ENCODE data around the gene NFXL1.

The NFXL1 gene

DNA sequence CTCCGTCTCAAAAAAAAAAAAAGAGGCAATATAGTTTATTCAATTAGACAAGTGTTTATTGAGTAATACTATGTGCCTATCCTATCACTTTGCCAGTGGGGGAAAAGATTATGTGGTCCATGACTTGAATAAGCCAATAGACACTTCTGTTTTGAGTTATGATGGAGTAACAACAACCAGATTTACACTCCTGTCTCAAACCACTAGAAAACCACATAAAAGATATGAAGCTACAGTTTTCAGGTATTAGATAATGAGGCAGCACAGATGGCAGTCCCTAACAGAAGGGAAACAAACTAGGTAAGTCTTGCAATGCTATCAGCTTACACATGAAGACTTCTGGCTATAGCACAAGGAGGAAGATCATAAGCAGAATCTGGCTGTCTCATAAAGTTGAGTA is 22.5 kb downstream of the NFXL1 start:
- no peak for DNase-seq (ENCODE audit: low read depth)

- DNase-seq (ENCODE audit: low read depth), result no peak
Measured at GRCh38 chr4:47882228-47882627, 32.2 kb downstream of the NFXL1 start.

- DNase-seq (ENCODE audit: low read depth), result no peak
Measured at GRCh38 chr4:47879458-47879857, 34.9 kb downstream of the NFXL1 start.

DNA sequence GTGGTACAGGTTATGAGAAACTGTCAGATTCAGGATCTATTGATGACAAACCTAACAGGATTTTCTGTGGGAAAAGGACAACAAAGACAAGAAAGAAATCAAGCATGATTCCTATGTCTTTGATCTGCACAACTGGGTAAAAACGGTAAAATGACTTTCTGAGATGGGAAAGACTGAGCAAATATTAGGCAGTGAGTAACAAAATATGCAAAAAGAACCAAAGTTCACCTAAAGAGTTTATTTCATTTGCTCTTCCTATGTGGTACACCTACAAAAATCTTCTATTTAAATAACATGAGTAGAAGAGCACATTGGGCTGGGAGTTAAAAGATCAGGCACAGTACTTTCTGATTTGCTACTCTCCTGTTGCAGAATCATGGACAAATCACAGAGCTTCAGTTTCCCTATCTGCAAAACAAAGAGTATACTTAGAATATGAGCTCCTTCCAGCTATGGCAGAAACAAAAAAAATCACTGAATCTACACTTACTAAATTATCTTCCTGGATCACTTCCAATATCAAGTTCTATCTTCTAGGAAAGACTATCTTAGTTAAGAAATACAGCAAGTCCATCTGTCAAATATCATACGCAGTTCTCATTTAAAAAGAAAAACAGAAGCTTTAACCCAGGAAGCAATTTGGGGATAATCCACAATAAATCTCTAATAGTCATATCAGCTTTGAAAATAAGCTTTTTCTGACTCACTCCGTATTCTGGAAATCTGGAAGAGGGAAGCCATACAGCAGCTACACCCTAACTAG is 37.4 kb downstream of the NFXL1 start:
- no peak for DNase-seq (ENCODE audit: low read depth)

DNA sequence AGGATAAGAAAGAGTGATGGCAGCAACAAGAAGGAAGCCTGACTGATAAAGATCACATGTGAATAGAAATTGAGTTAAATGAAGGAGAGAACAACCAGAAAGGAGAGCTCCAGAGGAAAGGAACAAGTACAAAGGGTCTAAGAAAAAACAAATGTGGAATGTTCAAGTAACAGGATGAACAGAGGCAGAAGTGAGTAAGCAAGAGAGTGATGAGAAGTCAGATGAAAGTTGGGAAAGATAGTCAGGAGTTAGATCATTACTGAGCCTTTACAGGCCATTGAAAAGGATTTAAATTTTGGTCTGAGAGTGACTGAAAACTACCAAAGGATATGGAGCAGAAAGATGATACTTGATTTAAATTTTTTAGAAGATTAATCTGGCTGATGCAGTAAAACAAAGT is 38.1 kb downstream of the NFXL1 start:
- DNase-seq (ENCODE audit: low read depth), result peak; percentile 15

GRCh38 chr4:47873877-47874541 is 40.4 kb downstream of the NFXL1 start:
- DNase-seq (ENCODE audit: low read depth), result no peak

GRCh38 chr4:47863486-47863885 is 50.9 kb downstream of the NFXL1 start:
- no peak for DNase-seq (ENCODE audit: low read depth)

DNA sequence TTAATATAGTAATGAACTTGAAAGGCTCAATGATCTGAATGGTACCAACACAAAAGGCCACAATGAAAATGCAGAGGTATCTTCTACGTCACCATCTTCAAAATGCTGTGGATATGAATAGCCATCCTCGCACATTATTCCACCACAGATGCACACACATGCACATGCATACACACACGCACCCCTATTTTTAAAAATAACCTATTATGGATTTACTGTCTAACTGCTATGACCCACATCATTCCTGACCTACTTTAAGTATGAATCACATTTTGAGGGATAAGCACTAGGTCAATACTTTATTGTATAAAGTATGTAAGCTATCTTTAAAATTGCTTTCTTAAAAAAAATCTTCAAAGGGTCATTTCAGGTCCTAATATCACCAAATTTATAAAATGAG is 52.1 kb downstream of the NFXL1 start:
- DNase-seq (ENCODE audit: low read depth), result peak; percentile 21

- no peak for DNase-seq (ENCODE audit: low read depth)
Measured at GRCh38 chr4:47860305-47860704, 54.1 kb downstream of the NFXL1 start.

GRCh38 chr4:47858006-47858405 is 56.4 kb downstream of the NFXL1 start:
- no peak for DNase-seq (ENCODE audit: low read depth)

GRCh38 chr4:47856713-47857112 is 57.7 kb downstream of the NFXL1 start:
- DNase-seq (ENCODE audit: low read depth), result no peak

DNA sequence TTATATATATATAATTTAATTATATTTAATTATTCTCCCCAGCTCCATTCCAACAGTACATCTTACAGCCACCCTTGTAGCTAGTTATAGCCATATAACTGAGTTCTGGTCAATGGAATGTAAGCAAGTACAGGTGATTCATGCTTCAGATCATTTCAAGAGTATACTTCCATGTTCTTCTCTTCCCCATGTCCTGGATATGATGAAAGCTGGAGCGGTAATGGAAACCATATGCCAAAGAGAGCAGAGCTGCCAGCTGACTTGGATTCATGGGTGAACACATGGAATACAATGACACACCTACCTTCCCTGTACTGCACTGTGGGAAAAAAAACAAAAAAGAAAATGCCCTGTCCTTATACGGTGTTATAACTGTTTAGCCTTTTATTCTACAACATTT is 59.0 kb downstream of the NFXL1 start:
- DNase-seq (ENCODE audit: low read depth), result peak; percentile 91

- peak; percentile 90 for DNase-seq (ENCODE audit: low read depth)
Measured at GRCh38 chr4:47852136-47852535, 62.2 kb downstream of the NFXL1 start.

- DNase-seq (ENCODE audit: low read depth), result no peak
Measured at GRCh38 chr4:47849466-47849865, 64.9 kb downstream of the NFXL1 start.

- DNase-seq (ENCODE audit: low read depth), result no peak
Measured at GRCh38 chr4:47848041-47848440, 66.3 kb downstream of the NFXL1 start.

DNA sequence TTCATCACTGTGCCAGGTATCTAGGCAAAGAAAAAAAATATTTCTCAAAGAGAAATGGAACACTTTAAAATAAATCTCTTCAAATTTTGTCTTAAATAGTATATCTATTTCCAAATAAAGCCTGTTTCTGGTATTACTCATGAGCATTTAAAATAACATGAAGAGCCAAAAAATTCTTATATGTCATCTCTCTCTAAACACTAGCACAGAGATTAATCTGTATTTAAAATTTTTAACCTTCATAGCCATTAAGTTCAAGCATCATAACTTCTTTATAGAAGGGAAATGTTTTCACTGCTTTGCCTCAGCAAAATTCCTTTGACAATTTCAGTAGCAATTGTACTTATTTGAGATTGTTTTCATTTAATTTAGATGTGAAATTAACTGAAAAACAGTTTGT is 71.4 kb downstream of the NFXL1 start:
- DNase-seq (ENCODE audit: low read depth), result no peak

GRCh38 chr4:47840291-47840690 is 74.1 kb downstream of the NFXL1 start:
- no peak for DNase-seq (ENCODE audit: low read depth)

GRCh38 chr4:47839259-47839658 is 75.1 kb downstream of the NFXL1 start:
- peak; percentile 76 for DNase-seq (ENCODE audit: low read depth)

DNA sequence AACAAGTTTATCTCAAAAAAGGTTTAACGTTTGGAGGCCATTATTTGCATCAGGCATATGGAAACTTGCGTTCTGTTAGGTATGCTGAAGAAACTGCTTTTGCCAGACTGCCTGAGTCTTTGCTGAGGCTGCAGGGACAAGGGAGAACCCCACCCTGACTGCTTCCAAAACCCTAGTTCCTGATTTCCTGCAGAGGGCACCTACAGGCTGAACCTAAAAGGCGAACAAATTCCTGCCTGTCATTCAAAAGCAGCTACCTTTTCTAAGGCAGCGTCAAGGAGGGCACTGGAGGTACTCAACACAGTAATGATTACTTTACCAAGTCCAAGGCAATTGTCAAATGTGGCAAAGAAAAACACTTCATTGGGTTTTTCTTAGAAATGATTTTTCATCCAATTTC is 75.9 kb downstream of the NFXL1 start:
- no peak for DNase-seq (ENCODE audit: low read depth)

DNA sequence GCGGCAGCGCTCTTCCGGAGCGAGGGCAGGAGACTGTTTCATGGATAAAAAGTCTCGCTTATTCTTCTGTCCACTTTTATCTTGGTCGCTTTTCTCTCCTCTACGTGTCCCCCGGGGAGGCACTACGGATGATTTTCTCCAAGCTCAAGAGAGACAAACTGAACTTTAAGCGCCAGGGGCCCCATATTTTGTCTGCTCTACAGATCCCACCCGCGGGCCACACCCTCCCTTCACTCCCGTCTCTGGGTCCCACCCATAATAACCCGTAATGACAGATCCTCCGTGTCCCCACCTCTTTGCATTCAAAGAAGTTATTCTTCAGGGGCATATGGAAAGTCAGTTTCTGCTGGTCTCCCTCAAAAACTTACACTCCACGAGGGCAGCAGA is 76.5 kb downstream of the NFXL1 start, which contains the start of gene CORIN:
TSS of gene CORIN (minus strand) at position 160 of the 387 bp plus-strand sequence. CDS start at position 42, 118 bp downstream.
- DNase-seq (ENCODE audit: low read depth), result no peak

DNA sequence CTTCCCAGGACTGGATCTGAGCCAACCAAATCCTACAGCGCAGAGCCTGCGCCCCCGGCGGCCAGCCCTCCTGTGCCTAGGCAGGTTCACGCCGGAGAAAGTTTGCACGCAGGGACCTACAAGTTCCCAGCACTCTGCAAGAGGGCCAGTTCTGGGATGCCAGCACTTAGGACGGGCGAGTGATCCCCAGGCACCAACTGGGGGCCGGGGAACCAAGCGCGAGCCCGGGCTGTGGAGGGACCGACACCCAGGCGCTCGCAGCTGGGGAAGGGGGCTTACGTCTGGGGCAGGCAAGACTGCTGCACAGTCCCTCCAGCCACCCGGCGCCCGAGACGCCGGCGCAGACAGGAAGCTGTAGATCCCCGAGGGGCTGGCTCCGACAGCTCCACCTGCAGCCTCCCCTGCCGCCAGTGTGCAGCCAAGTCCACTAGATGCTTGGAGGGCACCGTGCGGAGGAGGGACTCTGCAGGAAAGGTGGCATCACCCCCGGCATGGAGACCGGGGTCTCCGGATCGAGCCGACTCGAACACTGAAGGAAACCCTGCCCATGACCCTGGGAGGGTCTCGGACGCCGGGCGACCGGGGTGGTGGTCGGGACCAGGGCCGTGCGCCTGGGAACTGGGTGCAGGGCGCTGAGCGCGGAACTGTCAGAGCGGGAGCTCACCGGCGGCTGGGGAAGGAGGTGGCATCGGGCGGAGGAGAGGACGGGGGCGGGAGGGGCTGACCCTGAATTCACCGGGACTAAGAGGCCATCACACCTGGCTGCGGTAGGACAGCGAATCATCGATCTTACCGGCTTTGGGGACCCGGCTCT is 77.1 kb downstream of the NFXL1 start:
- no peak for DNase-seq (ENCODE audit: low read depth)

GRCh38 chr4:47836641-47837093 is 77.7 kb downstream of the NFXL1 start:
- DNase-seq (ENCODE audit: low read depth), result peak; percentile 83

- no peak for DNase-seq (ENCODE audit: low read depth)
Measured at GRCh38 chr4:47835494-47835893, 78.9 kb downstream of the NFXL1 start.
